ENCODE measurements around the gene NEK10. TPM values are rescaled to one million over a fixed set of nuclear protein-coding genes. Genes with fewer than 3 reads are reported as not detected.

The NEK10 gene
- total RNA-seq, 1 experiment from 2014 or later, result 0.34 TPM

DNA sequence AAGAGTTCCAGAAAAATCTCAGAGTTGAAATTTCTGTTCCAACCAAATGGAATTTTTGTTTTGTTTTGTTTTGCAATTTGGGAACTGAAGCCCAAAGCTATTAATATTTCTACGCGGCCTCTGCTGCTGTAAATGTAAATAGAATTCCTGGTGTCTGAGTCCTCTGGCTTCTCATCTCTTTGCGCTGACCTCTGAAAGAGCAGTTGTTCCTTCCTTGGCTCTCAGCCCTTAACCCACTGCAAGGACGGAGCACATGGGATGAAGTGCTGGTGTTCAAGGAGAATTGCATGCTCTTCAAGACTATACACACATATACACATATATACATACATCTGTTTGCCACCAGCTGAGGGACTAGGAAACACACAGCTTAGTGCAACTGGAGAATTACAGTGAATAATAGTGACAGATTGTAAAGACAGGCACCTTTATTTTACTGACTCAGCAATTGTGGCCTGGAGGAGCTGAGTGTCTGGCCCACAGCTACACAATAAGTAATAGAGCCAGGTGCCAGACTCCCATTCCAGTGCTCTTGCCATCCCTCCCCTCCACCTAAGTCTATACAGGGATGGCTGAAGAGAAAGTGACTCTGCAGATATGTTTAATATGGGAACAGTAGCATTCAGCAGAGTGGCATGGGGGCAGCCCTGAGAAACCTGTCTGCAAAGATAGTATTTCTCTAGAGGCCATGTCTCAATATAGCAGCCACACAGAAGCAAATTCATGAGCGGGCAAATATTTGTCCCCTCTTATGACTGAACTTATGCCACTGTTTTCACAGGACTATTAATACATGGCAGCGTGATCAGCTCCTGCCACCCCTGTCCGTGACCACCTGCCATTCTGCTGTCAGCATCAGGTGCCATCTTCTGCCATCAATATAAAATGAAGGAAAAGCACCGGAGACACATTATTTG, 42.3 kb downstream of the NEK10 start:
- Histone ChIP-seq H3K27me3 (replicated peaks; ENCODE audit: insufficient read depth, low read depth, low read length, poor library complexity) (no peaks in the 10 kb centered on the region), H3K36me3 (ENCODE audit: insufficient read depth, low read length, poor library complexity, severe bottlenecking) (no peaks in the 10 kb centered on the region), H3K27ac (ENCODE audit: low read depth, low read length, poor library complexity, severe bottlenecking) (no peak overlapping the region), H3K9me3 (ENCODE audit: low read depth, low read length, poor library complexity, severe bottlenecking) (no peaks in the 10 kb centered on the region), H3K4me3 (ENCODE audit: low read depth, low read length, poor library complexity, severe bottlenecking) (no peak overlapping the region), H3K4me1 (ENCODE audit: insufficient read depth, low read length, poor library complexity, severe bottlenecking) (no peaks in the 10 kb centered on the region)
- DNase-seq (ENCODE audit: low spot score), result no peak
- intact Hi-C loops (cut with micrococcal nuclease; ENCODE audit: unreplicated experiment), result no loop called here
- ChIA-PET CTCF (no interaction called here), POLR2A (ENCODE audit: low non-redundant PET) (no interaction called here)
- TF ChIP-seq EZH2 (IDR thresholded peaks at IDR 0.05; ENCODE audit: borderline replicate concordance, low read depth, low read length, poor library complexity, severe bottlenecking), result no peak
- TF ChIP-seq, protein P1, sequence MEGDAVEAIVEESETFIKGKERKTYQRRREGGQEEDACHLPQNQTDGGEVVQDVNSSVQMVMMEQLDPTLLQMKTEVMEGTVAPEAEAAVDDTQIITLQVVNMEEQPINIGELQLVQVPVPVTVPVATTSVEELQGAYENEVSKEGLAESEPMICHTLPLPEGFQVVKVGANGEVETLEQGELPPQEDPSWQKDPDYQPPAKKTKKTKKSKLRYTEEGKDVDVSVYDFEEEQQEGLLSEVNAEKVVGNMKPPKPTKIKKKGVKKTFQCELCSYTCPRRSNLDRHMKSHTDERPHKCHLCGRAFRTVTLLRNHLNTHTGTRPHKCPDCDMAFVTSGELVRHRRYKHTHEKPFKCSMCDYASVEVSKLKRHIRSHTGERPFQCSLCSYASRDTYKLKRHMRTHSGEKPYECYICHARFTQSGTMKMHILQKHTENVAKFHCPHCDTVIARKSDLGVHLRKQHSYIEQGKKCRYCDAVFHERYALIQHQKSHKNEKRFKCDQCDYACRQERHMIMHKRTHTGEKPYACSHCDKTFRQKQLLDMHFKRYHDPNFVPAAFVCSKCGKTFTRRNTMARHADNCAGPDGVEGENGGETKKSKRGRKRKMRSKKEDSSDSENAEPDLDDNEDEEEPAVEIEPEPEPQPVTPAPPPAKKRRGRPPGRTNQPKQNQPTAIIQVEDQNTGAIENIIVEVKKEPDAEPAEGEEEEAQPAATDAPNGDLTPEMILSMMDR (conservative IDR thresholded peaks at IDR 0.05; ENCODE audit: low read depth, low read length), result no peak
- BruUV-seq (replicated peaks), result no TSS peak

DNA sequence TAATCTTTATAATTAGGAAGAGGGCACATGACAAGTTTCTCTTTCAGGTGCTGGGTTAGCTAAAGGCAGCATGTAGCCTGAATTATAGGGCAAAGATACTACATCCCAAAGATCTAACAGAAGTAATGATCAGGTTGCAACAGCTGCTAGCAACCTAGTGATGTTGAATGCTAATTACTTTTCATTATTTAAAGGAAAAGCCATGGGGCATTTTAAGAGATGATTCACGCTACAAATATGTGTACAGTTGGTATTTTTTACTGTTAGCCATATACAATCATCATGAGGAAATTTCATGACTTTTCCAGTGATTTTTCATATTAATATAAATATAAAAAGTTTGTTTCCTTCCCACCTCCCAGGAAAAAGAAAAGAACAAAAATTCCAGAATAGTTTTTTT, 43.0 kb downstream of the NEK10 start:
- POLR2A ChIA-PET (ENCODE audit: low non-redundant PET), result no interaction called here
- BruUV-seq (replicated peaks), result no TSS peak
- Histone ChIP-seq H3K4me3 (ENCODE audit: low read depth, low read length, poor library complexity, severe bottlenecking) (no peak overlapping the region), H3K27ac (ENCODE audit: low read depth, low read length, poor library complexity, severe bottlenecking) (no peak overlapping the region), H3K9me3 (ENCODE audit: low read depth, low read length, poor library complexity, severe bottlenecking) (no peaks in the 10 kb centered on the region), H3K36me3 (ENCODE audit: insufficient read depth, low read length, poor library complexity, severe bottlenecking) (no peaks in the 10 kb centered on the region), H3K27me3 (replicated peaks; ENCODE audit: insufficient read depth, low read depth, low read length, poor library complexity) (no peaks in the 10 kb centered on the region), H3K4me1 (ENCODE audit: insufficient read depth, low read length, poor library complexity, severe bottlenecking) (no peaks in the 10 kb centered on the region)
- intact Hi-C loops (cut with micrococcal nuclease; ENCODE audit: unreplicated experiment), result no loop called here
- CTCF ChIA-PET, result no interaction called here
- DNase-seq (ENCODE audit: low spot score), result no peak
- TF ChIP-seq, protein P1 (conservative IDR thresholded peaks at IDR 0.05; ENCODE audit: low read depth, low read length), result no peak
- TF ChIP-seq EZH2 (IDR thresholded peaks at IDR 0.05; ENCODE audit: borderline replicate concordance, low read depth, low read length, poor library complexity, severe bottlenecking), result no peak

DNA sequence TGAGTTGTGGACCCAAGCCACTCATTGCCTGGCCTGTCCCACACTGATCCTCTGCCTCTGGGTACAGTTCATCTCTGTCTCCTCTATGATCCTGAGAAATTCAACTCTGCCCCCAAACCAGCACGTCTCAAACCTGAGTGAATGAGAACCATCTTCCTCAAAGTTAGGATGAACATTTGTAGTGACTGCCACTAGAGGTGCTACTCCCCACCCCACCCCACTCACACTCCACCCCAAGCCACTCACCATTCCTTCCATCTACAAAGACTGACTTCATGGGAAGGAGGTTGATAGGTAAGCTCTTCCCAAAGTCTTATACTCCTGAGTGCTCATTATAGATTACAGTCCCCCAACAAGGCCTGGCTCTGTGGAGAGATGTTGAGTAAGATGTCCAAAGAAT, 43.8 kb downstream of the NEK10 start:
- Histone ChIP-seq H3K27ac (ENCODE audit: low read depth, low read length, poor library complexity, severe bottlenecking) (no peak overlapping the region), H3K4me1 (ENCODE audit: insufficient read depth, low read length, poor library complexity, severe bottlenecking) (no peaks in the 10 kb centered on the region), H3K36me3 (ENCODE audit: insufficient read depth, low read length, poor library complexity, severe bottlenecking) (no peaks in the 10 kb centered on the region), H3K9me3 (ENCODE audit: low read depth, low read length, poor library complexity, severe bottlenecking) (no peaks in the 10 kb centered on the region), H3K4me3 (ENCODE audit: low read depth, low read length, poor library complexity, severe bottlenecking) (no peak overlapping the region), H3K27me3 (replicated peaks; ENCODE audit: insufficient read depth, low read depth, low read length, poor library complexity) (no peaks in the 10 kb centered on the region)
- DNase-seq (ENCODE audit: low spot score), result no peak
- intact Hi-C loops (cut with micrococcal nuclease; ENCODE audit: unreplicated experiment), result no loop called here
- TF ChIP-seq, protein P1 (conservative IDR thresholded peaks at IDR 0.05; ENCODE audit: low read depth, low read length), result peak; percentile 31; the same call in 1 of the 2 replicates
- no peak for TF ChIP-seq EZH2 (IDR thresholded peaks at IDR 0.05; ENCODE audit: borderline replicate concordance, low read depth, low read length, poor library complexity, severe bottlenecking)
- BruUV-seq (replicated peaks), result no TSS peak
- POLR2A ChIA-PET (ENCODE audit: low non-redundant PET), result no interaction called here
- CTCF ChIA-PET, result no interaction called here
